NB4 (cell line): Measurements from ENCODE around the gene CARD9.
"Not testable (repeated sequence)": the region's sequence is repeated elsewhere in the genome, so short reads cannot be mapped to it uniquely, and the experiment has no call there.

Source experiments
- DNase-seq: peaks from one replicate; pipeline ENCODE4 v3.0.0; 2010; ENCODE audit warnings: low read depth
- H3K4me3 ChIP-seq: one replicate; pipeline ENCODE4 v1.5.1; 2011; ENCODE audit warnings: mild to moderate bottlenecking, low read depth, low read length, moderate library complexity
- MYC ChIP-seq: IDR thresholded peaks from 2 replicates; pipeline ENCODE4 v1.6.1; 2011; ENCODE audit warnings: low read depth, low read length
- POLR2A ChIP-seq: IDR thresholded peaks from 2 replicates; pipeline ENCODE4 v1.6.1; 2011; ENCODE audit warnings: mild to moderate bottlenecking; ENCODE audit not compliant: insufficient read length; ENCODE audit errors: extremely low read depth
- TF ChIP-seq, protein P1 (sequence below): IDR thresholded peaks from one replicate; pipeline ENCODE4 v1.5.1; 2012; ENCODE audit warnings: low read depth, low read length
- TF ChIP-seq, protein P2 (sequence below): IDR thresholded peaks from 2 replicates; pipeline ENCODE4 v1.6.1; 2011; ENCODE audit warnings: low read depth, low read length

The CARD9 gene

GRCh38 chr9:136353757-136354488 is 19.5 kb downstream of the CARD9 start:
- DNase-seq, result no peak
- no peak overlapping the region for H3K4me3 ChIP-seq
- TF ChIP-seq POLR2A, result no peak
- TF ChIP-seq, protein P1, sequence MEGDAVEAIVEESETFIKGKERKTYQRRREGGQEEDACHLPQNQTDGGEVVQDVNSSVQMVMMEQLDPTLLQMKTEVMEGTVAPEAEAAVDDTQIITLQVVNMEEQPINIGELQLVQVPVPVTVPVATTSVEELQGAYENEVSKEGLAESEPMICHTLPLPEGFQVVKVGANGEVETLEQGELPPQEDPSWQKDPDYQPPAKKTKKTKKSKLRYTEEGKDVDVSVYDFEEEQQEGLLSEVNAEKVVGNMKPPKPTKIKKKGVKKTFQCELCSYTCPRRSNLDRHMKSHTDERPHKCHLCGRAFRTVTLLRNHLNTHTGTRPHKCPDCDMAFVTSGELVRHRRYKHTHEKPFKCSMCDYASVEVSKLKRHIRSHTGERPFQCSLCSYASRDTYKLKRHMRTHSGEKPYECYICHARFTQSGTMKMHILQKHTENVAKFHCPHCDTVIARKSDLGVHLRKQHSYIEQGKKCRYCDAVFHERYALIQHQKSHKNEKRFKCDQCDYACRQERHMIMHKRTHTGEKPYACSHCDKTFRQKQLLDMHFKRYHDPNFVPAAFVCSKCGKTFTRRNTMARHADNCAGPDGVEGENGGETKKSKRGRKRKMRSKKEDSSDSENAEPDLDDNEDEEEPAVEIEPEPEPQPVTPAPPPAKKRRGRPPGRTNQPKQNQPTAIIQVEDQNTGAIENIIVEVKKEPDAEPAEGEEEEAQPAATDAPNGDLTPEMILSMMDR, result no peak
- TF ChIP-seq, protein P2, sequence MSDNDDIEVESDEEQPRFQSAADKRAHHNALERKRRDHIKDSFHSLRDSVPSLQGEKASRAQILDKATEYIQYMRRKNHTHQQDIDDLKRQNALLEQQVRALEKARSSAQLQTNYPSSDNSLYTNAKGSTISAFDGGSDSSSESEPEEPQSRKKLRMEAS, result no peak
- no peak for TF ChIP-seq MYC

DNA sequence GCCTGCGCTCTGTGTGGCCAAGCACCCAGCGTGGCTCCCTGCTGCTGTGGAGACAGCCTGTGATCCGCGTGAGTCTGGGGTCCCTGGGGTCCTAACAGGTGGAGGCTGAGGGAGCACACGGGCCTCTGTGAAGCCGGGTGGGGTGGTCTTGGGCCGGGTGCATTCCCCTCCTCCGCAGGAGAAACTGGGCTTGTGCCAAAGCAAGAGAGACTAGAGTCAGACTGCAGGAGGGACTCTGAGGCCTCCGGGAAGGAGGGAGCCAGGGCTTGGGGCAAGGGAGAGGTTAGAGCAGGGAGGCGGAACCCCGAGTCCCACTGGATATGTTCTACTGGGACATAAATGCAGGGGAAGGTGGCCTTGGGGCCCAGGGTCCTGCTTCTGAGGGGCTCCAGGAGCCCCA is 20.4 kb downstream of the CARD9 start:
- TF ChIP-seq POLR2A (no peak), MYC (no peak)
- TF ChIP-seq, protein P1, result no peak
- H3K4me3 ChIP-seq, result no peak overlapping the region
- no peak for DNase-seq

DNA sequence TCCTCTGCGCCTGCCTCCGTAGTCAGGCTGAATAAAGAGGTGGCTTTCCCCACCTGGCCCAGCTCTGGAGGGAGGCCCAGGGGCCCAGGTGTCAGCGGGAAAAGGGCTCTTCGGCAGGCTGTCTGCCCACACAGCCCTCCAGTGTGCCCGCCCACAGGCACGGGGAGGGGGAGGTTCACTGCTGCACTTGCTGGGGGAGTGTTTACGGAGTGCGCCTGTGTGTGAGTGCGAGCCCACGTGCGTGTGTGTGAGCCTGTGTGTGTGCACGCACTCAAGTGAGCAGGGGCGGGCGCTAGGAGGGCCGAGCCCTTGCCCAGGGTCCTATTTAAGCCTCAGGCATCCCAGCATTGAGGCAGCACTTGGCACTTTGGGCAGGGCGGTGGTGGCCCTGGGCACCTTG is 20.8 kb downstream of the CARD9 start:
- no peak overlapping the region for H3K4me3 ChIP-seq
- DNase-seq, result no peak
- TF ChIP-seq, protein P2, result no peak
- TF ChIP-seq MYC, result no peak
- no peak for TF ChIP-seq POLR2A
- TF ChIP-seq, protein P1, result no peak

DNA sequence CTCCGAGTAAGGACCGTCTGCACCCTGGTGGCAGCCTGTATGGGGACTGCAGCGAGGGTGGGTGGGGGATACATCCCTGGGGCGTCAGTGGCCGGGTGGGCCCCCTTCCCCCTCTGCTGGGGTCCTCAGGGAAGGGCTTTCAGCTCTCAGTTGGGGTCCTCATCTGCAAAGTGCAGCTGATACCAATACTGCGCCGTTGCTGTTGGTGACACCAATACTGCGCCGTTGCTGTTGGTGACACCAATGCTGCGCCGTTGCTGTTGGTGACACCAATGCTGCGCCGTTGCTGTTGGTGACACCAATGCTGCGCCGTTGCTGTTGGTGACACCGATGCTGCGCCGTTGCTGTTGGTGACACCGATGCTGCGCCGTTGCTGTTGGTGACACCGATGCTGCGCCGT is 21.6 kb downstream of the CARD9 start:
- not testable (repeated sequence) for H3K4me3 ChIP-seq, DNase-seq

DNA sequence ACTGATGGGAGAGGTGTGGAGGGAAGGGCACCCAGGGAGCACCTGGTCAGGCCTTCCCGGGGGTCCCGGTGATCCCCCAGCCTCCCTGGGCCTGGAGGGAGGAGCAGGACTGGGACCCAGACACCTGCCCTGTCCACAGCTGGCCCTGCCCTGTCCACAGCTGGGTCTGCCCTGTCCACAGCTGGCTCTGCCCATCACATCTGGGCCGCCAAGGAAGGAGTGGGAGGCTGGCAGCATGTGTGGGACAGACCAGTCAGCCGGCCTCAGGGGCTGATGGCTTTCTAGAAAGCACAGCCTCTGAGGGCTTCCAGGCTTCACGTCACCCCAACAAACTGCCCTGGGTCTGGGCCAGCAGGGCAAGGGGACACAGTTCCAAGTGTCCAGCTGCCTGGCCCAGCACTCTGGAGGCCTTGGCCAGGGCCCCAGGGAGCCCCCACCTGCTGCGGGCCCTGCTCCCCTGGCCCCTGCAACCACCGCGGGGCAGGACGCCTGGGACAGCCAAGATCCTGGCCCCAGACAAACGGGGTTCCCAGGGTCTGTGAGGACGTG is 22.1 kb downstream of the CARD9 start:
- no peak for DNase-seq
- TF ChIP-seq POLR2A (no peak), MYC (no peak)
- TF ChIP-seq, protein P2, result no peak
- TF ChIP-seq, protein P1, result no peak
- H3K4me3 ChIP-seq, result no peak overlapping the region

GRCh38 chr9:136349546-136349945 is 23.9 kb downstream of the CARD9 start:
- TF ChIP-seq, protein P1, result no peak
- TF ChIP-seq POLR2A, result no peak
- TF ChIP-seq, protein P2, result no peak
- TF ChIP-seq MYC, result no peak
- no peak overlapping the region for H3K4me3 ChIP-seq
- no peak for DNase-seq
